Hematopoietic multipotent progenitor cell treated with erythropoietin and hydrocortisone succinate and interleukin-3 and kit ligand, for 6 days (in vitro differentiated cells): Measurements from ENCODE around the gene FHIT.
A peak's percentile ranks its signal among the peaks of the same experiment; 100 is the strongest.

Source experiments
- DNase-seq: peaks from one replicate; pipeline ENCODE4 v3.0.0-alpha.2; 2015

FHIT gene

DNA sequence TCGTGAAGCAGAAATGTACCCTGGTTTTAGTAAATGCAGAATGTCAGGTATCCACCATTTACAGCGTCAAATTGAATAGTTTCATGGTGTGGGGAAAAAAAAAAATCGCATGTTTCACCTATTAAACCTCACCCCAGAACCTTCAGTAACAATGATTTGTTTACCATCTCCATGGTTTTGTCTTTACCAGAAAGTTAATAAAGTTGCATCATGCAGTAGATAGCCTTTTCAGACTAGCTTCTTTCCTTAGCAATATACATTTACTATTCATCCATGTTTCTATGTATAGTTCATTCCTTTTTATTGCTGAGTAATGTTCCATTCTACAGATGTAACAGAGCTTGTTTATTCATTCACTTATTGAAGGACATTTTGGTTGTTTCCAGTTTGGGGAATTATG is 1066.1 kb downstream of the FHIT start:
- no peak for DNase-seq

DNA sequence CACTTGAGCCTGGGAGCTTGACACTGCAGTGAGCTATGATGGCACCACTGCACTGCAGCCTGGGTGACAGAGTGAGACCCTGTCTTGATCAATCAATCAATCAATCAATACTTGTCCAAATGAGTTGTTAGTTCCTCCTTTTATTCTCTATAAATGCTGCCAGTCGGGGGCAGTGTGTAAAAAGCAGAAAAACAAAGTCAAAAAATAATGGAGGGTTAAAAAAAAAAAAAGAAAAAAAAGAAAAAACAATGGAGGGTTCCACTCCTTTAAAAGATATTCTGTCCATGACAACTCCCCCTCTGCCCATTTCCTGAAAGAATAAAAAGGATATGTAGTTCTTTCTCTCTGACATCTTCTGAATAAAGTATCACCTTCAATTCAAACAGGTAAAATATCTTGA is 1068.6 kb downstream of the FHIT start:
- no peak for DNase-seq

DNA sequence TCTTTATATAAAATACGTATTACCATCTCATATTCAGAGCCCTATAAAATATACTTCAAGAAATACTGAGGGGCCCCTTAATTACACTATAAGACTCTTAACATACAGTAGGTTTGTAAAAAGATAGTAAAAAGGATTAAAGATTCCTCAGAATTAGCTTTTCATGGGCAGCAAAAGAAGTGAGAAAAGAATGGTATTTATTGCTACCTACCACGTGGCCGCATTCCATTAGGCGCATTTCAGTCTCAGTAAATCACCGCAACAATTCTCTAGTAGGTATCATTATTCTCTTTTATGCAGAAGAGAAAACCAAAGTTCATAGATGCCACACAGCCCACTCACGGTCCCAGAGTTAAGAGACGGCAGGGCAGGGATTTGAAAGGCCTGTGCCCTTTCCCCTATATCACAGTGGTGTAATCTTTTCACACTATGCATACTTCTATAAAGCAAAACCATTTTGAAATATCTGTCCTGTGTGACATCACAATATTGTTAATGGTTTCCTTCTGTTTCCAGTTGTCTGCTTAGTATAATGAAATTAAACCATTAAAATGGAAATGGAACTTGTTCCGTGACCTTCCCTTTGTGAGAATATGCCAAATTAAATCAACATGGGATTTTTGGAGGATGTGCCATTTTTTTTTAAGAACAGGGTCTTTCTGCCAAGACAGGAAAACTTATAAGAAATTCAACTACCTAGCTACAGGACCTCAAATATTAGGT is 1072.2 kb downstream of the FHIT start:
- no peak for DNase-seq

DNA sequence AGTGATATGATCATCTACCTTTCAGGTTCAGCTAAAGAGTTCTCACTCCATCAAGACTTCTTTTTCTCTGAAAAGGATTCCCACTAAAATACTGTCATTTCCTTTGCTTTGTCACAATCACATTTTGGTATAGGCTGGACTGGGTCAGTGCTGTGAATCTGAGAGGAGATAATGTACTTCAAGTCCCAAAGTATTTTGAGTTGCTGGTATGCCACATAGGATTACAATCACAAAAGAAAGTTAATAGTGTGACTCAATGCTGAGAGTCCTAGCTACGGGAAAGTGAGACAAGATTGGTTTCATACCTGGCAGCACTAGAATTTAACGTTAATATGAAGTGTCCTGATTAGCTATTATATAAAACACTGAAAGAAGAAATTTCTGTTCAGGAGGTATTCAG is 1073.5 kb downstream of the FHIT start:
- DNase-seq, result no peak

DNA sequence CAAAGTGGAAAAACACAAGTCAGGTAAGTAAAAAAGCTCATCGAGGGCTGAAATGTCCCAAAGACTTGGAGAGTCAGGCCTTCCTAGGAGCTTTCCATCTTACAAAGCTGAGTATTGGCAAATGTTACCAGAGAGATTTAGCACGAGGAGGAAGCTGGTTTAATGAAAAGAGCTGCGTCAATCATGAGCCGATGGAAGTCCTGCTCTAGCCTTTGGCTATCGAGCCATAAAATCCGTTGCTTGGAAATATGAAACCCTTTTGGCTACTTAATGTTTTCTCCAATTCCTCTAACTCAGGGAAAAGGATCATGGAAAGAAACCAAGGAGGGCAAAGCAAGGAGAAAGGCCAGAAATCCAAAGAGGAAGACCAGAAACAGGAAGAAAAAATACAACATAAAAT is 1074.6 kb downstream of the FHIT start:
- no peak for DNase-seq

DNA sequence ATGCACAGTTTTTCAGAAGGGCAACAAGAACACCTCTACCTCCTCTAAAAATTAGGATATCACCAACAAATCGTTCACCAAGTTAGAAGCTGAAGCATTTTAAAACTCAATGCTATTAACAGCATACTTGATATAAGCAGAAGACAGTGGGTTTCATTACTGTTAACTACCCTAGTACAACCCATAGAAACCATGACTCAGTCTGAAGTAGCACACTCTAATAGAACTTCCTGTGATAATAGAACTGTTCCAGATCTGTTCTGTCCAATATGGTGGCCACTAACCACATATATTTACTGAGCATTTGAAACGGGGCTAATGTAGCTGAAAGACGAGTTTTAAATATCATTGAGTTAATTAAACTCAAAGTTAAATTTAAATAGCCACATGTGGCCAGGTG is 1075.6 kb downstream of the FHIT start:
- DNase-seq, result no peak

DNA sequence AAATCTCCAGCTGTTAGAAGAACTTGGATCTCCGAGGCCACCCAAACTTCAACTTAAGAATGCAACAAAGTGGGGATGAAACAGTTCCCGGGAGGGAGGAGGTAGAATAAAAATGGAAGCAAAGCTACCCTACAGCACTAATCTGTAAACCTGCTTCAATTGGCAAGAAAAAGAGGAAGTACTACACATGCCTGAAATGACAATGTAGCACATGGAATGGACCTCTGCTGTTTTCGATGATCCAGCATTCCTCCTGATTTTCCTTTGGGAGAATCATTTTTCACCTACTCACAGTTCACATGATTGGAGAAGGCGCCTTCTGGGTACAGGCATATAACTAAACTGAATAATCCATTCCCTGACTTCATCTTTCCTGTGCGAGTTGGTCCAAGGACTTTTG is 1081.5 kb downstream of the FHIT start:
- no peak for DNase-seq

DNA sequence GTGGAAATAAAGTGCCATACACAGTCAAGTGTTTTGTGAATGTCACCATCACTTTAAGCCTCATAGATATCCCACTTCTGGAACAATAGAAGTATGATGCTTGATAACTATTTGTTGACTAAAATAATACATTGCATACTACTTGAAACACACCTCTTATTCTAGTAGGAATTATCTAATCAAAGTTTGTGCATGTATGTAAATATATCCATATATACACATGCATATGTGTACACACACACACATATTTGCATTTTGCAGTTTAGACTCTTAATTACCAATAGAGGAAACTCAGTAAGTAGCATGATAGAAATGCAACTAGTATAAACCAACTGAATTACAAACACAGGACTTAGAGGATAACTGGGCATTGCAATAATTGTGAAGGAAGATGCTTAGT is 1084.1 kb downstream of the FHIT start:
- no peak for DNase-seq

DNA sequence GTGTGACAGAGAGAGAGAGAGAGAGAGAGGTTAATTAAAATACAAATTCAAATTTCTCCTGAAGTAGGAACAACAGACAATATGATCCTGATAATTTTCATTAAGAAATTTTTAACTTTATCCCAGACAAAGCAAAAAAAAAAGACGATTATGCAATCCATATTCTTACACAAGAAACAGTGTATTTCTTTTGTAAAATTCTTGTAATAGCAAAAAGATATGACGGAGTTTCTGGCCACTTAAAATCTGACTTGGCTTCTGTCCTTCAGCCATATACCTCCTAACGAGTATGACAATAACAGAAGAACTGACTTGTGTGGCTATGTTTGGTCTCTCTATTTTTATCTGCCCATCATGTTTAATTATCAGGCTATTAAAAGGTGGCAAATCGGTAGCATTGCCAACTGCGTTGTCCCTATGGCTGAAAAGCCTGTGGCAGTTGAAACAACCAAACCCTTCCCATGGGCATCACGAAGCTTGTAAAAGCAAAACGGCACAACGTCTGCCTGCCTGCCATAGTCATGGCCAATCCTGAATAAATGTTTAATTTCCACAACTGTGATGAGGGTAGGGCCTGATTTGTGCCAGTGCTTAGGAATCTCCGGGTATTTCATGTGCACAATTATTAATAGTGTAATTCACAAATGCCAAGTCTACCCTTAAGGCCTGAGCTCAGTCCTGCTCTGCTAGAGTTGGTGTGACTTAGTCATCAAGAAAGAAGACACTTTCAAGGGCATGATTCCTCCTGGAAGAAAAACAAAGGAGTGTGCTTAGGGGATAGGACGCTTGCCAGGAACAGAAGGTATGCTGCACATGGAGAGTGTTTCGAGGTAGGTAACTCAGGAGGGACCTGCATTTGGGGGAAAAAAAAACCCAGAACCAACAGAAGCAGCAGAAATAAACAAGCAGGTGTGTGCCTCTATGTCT is 1090.2 kb downstream of the FHIT start:
- no peak for DNase-seq

DNA sequence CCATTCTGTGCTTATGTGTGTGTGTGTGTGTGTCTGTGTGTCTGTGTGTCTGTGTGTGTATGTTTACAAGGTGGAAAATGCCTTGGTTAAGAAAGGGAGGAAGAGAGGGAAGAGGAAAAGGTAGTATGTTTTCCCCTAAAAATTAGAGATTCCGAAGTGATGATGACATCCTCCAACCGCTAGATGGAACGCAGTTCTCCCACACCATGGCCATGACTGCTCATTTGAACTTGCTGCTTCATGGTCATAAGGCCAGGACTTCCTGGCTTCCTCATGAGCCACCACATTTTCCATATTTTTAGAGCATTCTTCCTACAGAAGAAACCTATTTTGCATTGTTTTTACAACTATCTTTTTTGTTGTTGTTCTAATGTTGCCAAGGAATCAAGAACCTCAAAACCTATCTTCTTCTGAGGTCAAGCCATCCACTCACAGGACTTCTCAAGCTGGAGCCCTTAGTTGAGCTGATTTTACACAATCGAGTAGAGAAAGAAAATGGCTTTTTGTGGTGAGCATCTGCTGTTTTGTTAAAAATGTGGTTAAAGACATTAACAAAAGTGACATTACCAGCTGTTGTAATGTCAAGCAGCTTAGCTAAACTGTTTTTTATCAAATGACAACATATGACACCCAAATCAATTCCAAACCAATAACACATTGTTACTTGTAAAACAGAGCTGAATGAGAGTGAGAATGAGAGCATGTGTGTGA is 1091.0 kb downstream of the FHIT start:
- DNase-seq, result peak; percentile 3

DNA sequence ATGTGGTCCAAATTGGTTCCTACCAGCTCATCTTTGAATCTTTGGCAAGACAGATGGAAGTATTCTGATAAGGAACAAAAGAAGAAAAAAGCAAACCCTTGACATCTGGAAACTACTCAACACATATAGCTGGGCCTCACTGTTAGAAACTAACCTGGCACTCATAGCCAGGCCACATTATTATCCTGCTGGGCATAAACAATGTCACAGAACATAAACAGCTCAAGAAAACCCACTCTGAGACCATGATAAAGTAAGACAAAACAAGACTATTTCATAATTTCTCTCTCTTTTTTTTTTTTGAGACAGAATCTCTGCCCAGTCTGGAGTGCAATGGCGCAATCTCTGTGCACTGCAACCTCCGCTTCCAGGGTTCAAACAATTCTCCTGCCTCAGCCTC is 1093.2 kb downstream of the FHIT start:
- DNase-seq, result no peak

DNA sequence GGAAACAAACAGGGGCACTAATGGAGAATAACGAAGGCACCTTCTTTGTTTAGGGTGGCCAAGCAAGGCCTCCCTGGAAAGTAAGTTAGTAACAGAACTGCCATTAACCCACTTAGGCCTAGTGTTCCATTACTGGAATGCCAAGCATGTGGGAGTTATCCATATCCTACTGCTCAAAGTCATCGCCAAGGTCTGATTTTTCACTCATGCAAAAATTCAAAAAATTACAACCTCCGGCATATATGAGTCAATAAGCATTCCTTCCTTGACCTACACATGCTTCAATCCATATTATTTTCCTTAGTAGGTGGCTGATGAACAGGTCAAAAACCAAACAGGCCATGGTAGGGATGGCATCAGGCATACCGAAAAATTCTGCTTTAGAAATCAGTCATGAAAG is 1097.2 kb downstream of the FHIT start:
- DNase-seq, result no peak

DNA sequence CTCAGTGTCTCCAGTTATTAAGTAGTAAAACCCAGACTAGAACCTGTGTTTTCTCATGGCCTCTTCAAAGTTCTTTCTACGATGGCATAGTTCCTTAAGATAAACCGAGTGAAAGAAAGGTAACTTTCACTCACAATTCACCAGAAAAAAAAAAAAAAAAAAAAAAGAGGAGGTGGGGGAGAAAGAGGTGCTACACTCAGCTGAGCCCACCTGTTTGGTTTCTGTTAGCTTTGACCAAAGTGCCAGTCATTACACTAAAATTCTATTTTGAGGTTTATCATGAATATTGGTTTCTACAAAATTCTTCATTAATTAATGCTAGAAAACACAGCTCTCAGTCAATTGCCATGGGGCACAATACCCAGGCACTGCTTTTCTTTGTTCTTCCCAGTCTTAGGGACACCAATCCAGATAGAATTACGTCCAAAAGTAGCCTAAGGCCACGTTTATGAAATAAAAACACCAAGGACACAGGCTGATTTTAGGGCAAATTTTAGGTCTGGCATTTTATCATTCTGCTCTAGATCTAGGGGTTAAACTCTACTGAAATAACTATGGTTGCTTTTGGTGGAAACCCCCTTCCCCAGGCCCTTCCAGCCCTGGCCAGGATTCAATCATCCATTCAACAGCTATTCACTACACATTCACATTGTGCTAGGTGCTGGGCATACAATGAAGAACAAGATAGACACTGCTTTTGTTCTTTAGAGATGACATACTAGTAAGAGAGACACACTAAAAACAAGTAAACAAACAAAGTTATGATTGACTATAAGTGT is 1097.8 kb downstream of the FHIT start:
- DNase-seq, result no peak

DNA sequence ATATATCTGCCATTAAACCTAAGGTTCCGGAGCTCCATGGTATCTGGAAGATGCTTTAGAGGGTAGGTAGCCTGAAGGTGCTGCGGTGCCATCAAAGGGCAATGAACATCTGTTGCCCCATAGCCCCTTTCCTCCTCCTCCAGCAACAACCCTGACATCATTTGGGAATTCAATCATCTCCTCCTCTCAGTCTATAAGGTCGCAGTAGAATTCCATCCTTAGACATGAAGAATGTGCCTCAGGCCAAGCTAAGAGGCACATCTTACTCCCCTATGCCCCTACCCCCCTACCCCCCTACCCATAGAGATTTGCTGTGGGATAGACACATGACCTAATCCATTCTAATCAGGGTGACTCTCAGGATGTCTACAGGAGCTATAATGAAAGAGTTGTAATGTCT is 1101.8 kb downstream of the FHIT start:
- DNase-seq, result no peak

DNA sequence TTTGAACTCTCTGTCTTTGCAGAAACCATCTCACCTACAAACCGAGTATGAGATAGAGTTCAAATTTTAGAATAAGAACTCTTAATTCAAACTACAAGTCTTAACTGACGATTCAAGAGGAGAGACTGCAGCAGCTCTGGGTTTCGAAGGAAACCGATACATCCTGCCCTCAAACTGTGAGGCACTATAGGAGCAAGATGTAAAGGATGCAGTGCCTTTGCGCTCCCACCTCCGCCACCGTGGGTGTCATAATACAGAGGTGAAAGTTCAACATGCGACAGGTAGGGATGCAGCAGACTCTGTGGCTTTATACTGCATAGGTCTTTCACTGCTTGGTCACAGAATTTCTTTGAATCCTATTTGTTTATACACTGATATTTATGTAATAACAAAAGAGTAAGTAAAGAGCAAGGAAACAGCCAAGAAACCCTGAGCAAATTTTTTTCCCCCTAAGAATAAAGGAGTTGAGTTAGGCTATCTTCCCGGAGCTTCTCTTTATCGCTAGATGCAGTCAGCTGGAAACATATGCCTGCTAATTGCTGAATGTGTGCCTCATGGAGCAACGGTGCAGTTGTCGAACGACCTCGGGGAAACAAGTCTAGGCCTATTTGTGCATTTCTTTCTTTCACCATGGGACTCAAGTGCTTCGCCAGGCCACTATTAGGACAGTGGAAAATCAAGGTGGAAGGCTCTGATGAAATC is 1103.9 kb downstream of the FHIT start:
- no peak for DNase-seq

DNA sequence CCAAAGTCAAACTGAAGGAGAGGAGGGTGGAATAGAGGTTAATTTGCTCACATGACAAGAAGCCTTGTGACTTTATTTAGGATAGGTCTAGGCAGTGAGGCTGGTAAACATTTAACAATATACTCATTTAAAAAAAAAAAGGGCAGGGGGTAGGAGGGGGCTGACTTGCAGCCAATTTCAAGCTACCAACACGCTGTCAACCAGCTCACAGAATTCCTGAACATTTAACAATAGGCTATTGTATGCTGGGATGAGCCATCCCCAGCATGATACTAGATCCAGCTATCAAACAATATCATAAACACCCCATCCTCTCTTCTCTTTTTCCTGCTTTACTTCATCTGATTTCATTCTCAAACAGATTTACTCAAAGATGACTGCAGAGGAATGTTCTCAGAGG is 1105.1 kb downstream of the FHIT start:
- no peak for DNase-seq

DNA sequence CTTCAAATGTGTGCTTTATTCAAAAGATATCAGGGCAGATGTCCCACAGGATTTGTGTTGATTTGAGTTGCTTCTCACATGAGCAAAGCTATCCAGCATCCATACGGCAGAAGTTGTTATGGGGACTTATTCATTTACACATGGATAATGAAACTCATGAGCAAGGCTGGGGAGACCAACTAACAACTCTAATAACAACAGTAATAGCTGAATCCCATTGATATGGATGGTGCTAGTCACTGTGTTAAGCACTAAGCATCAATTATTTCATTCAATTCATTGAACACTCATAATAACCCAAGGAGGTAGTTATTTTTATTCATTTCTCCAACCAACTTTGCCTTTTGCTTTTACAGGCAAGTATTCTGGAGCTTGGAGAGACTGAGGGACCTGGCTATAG is 1107.2 kb downstream of the FHIT start:
- DNase-seq, result no peak

DNA sequence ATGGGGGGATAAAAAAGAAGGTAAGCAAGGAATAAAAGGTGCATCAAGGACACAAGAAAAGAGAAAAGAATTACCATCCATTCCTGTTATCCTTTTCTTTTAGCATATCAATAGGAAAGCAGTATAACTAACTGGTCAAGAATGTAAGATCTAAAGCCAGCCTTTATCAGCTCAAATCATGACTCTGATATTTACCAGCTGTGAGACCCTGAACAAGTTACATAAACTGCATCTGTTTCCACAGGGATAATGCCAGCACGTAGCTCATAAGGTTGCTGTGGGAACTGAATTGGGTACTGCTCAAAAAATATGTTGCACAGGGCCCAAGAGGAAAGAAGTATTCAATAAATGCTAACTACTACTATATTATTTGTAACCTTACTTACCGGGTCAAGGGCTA is 1109.2 kb downstream of the FHIT start:
- DNase-seq, result no peak

DNA sequence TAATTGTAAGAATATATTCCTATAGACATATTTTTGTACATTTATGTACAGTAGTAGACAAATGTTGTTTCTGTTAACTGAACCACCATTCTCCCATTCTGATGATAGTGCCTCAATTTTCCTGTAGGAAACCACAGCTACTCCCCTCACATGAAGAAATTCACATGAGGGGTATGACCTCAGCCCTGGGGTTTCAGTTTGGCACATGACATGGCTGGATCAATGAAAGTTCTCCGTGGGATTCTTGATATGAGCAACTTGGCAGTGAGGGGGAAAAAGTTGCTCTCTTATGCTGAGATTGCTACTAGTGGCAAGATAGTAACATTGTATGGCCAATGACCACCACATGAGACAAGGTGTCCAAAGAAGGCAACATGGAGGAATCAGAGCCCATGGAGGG is 1111.1 kb downstream of the FHIT start:
- no peak for DNase-seq

DNA sequence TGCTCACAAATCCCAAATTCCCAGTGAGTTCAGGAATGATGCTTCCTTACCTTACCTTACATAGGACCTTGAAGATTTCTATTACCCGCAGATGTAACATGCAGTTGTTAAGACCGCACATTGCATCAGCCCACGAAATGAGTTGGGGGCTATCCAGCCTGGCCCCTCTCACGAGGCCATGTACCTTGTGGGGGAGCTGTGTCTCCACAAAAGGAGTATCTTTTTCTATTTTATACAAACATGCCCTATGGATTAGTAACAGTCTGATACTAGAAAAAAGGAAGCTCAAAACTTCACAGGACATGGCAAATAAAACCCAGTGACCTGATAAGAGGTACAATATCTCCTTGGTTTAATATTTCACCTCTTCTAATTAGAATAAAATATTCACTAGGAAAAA is 1114.7 kb downstream of the FHIT start:
- DNase-seq, result no peak

DNA sequence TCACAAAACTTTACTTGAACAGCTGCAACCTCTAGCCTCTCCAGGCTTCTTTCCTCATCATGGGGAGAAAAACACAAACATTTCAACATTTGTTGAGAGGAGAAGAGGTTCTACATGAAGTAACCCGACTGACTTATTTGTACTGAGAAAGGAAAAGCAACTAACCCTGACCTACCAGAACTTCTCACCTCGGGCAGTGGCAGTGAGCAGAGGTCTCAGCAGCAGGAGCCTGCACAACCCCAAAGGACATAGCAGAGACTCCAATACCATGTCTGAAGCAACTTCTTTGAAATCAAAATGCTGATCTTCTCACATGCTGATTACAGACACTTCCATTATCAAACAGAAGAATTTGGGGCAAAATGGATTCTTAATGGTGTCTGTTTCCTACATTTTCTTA is 1115.8 kb downstream of the FHIT start:
- DNase-seq, result no peak
